Panc1 (cell line): ENCODE measurements around the gene NEUROD4. TPM values are rescaled to one million over a fixed set of nuclear protein-coding genes. Genes with fewer than 3 reads are reported as not detected.

Experiments used
- ATAC-seq: fragments of 200-7000 bp; cut with Tn5 transposase; 2 replicates; pipeline ENCODE4 v1.9.1; 2020; ENCODE audit warnings: mild to moderate bottlenecking, moderate library complexity
- BruUV-seq: library from RNA; stranded (reverse); fragments of 400-500 nt; replicated peaks from 2 replicates; lab custom pipeline; 2021; lab: Mats Ljungman, UMichigan
- CTCF ChIA-PET: fragments of 300-600 bp; sonication (Branson Sonifier 250); formaldehyde crosslinking; loops from one replicate; lab custom pipeline; 2022; ENCODE audit warnings: antibody characterized with exemption; lab: Charles Lee
- POLR2A ChIA-PET: fragments of 300-600 bp; sonication (Branson Sonifier 250); formaldehyde crosslinking; loops from one replicate; lab custom pipeline; 2022; ENCODE audit warnings: antibody characterized with exemption; lab: Charles Lee
- DNase-seq: peaks from one replicate; pipeline ENCODE4 v3.0.0-alpha.2; 2010; ENCODE audit warnings: low read depth, low spot score
- H3K27ac ChIP-seq: 2 replicates; pipeline ENCODE4 v1.5.1; 2011; ENCODE audit warnings: mild to moderate bottlenecking, low read length, inconsistent platforms
- H3K27me3 ChIP-seq: fragments of 200-500 bp; sonication (Bioruptor generic); 2 replicates; pipeline ENCODE4 v1.6.0; 2014; ENCODE audit warnings: low read length, inconsistent platforms; ENCODE audit not compliant: control insufficient read depth, insufficient read depth
- H3K36me3 ChIP-seq: fragments of 200-500 bp; sonication (Bioruptor generic); 2 replicates; pipeline ENCODE4 v1.5.1; 2014; ENCODE audit warnings: inconsistent platforms, mild to moderate bottlenecking, low read length, moderate library complexity; ENCODE audit not compliant: control insufficient read depth, insufficient read depth
- H3K4me1 ChIP-seq: 2 replicates; pipeline ENCODE4 v1.5.1; 2011; ENCODE audit warnings: inconsistent platforms, mild to moderate bottlenecking, low read length, moderate library complexity; ENCODE audit not compliant: control insufficient read depth, insufficient read depth
- H3K4me3 ChIP-seq, 2 experiments: 2 replicates each; pipeline ENCODE4 v1.5.1; 2011 to 2012; ENCODE audit warnings: low read depth in 2 of 2, low read length in 2 of 2, mild to moderate bottlenecking in 2 of 2, inconsistent platforms in 1 of 2, moderate library complexity in 1 of 2
- H3K9me3 ChIP-seq: fragments of 200-500 bp; sonication (Bioruptor generic); 2 replicates; pipeline ENCODE4 v1.5.1; 2014; ENCODE audit warnings: low read depth, mild to moderate bottlenecking, inconsistent platforms, low read length, moderate library complexity; ENCODE audit not compliant: control insufficient read depth, insufficient read depth
- POLR2AphosphoS5 ChIP-seq: IDR thresholded peaks from 2 replicates; pipeline ENCODE4 v1.6.1; 2012; ENCODE audit warnings: mild to moderate bottlenecking, low read depth, low read length, moderate library complexity
- SIN3A ChIP-seq: IDR thresholded peaks from 2 replicates; pipeline ENCODE4 v1.6.1; 2012; ENCODE audit warnings: low read depth, mild to moderate bottlenecking, low read length, moderate library complexity, borderline replicate concordance; ENCODE audit not compliant: insufficient read depth
- TCF7L2 ChIP-seq: IDR thresholded peaks from 2 replicates; pipeline ENCODE4 v1.6.1; 2011; ENCODE audit warnings: mild to moderate bottlenecking, low read depth, low read length, inconsistent platforms
- in situ Hi-C: cut with HindIII; loops from 2 replicates; pipeline ENCODE4 v1.10.0; 2016; ENCODE audit warnings: low sequenced_read_pairs, low pct_unique_long_range_greater_than_20kb
- intact Hi-C: fragments of 100-400 bp; cut with micrococcal nuclease; formaldehyde crosslinking; loops from one replicate; pipeline ENCODE4 v1.10.0; 2022; ENCODE audit not compliant: unreplicated experiment
- total RNA-seq: library from RNA; stranded (reverse); gene quantifications from one replicate; pipeline ENCODE4 v1.2.1, GENCODE V29; 2021; ENCODE audit not compliant: unreplicated experiment
- TF ChIP-seq, protein P1 (sequence below): fragments of 450-650 bp; IDR thresholded peaks from 2 replicates; pipeline ENCODE4 v1.5.1; 2017; ENCODE audit warnings: mild to moderate bottlenecking
- TF ChIP-seq, protein P2 (sequence below), 2 experiments: IDR thresholded peaks; 2 replicates each; pipeline ENCODE4 v1.6.1; 2011 to 2012; ENCODE audit warnings: low read depth in 2 of 2, control low read depth in 1 of 2, low read length in 1 of 2, mild to moderate bottlenecking in 1 of 2, moderate library complexity in 1 of 2; ENCODE audit not compliant: insufficient read depth in 1 of 2

The NEUROD4 gene
- total RNA-seq, 1 experiment from 2014 or later: not detected

DNA sequence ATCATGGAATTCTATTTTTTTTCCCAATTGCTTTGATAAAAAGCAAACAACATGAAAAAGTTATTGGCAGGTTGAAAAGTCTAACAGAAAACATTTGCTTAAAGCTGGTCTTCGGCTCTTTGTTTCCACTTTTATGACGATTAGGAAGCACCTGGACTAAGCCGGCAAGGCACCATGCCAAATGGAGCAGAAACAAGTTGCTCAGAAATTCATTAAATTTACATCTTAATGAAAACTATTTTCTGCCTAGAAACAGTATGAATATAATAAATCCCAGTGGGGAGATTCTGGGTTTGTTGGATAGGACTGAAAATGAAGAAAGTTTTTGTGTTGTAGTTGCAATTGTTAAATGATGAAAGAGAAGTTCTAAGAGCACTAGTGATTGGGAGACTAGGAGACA lies 55.0 kb downstream of the NEUROD4 start:
- CTCF ChIA-PET: interaction anchor here (1.5 kb wide), 1 partner anchor 82 kb away, joined by 9 read pairs; no protein-coding TSS in a partner anchor
- H3K36me3 ChIP-seq: no peaks in the 10 kb centered on the region
- TF ChIP-seq SIN3A: no peak
- TF ChIP-seq, protein P1, sequence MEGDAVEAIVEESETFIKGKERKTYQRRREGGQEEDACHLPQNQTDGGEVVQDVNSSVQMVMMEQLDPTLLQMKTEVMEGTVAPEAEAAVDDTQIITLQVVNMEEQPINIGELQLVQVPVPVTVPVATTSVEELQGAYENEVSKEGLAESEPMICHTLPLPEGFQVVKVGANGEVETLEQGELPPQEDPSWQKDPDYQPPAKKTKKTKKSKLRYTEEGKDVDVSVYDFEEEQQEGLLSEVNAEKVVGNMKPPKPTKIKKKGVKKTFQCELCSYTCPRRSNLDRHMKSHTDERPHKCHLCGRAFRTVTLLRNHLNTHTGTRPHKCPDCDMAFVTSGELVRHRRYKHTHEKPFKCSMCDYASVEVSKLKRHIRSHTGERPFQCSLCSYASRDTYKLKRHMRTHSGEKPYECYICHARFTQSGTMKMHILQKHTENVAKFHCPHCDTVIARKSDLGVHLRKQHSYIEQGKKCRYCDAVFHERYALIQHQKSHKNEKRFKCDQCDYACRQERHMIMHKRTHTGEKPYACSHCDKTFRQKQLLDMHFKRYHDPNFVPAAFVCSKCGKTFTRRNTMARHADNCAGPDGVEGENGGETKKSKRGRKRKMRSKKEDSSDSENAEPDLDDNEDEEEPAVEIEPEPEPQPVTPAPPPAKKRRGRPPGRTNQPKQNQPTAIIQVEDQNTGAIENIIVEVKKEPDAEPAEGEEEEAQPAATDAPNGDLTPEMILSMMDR: no peak
- TF ChIP-seq, protein P2, sequence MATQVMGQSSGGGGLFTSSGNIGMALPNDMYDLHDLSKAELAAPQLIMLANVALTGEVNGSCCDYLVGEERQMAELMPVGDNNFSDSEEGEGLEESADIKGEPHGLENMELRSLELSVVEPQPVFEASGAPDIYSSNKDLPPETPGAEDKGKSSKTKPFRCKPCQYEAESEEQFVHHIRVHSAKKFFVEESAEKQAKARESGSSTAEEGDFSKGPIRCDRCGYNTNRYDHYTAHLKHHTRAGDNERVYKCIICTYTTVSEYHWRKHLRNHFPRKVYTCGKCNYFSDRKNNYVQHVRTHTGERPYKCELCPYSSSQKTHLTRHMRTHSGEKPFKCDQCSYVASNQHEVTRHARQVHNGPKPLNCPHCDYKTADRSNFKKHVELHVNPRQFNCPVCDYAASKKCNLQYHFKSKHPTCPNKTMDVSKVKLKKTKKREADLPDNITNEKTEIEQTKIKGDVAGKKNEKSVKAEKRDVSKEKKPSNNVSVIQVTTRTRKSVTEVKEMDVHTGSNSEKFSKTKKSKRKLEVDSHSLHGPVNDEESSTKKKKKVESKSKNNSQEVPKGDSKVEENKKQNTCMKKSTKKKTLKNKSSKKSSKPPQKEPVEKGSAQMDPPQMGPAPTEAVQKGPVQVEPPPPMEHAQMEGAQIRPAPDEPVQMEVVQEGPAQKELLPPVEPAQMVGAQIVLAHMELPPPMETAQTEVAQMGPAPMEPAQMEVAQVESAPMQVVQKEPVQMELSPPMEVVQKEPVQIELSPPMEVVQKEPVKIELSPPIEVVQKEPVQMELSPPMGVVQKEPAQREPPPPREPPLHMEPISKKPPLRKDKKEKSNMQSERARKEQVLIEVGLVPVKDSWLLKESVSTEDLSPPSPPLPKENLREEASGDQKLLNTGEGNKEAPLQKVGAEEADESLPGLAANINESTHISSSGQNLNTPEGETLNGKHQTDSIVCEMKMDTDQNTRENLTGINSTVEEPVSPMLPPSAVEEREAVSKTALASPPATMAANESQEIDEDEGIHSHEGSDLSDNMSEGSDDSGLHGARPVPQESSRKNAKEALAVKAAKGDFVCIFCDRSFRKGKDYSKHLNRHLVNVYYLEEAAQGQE (IDR thresholded peaks at IDR 0.05; ENCODE audit: insufficient read depth in 1 of 2, low read depth in 2 of 2, low read length in 1 of 2): no peak
- TF ChIP-seq TCF7L2: no peak
- TF ChIP-seq POLR2AphosphoS5: no peak
- ATAC-seq: no peak
- DNase-seq: no peak
- intact Hi-C loops: loop anchor here (10.0 kb wide), 1 partner anchor 220 kb away; the partner anchor contains the start of gene MUCL1
- POLR2A ChIA-PET: no interaction called here
- in situ Hi-C loops: no loop called here
- no peaks in the 10 kb centered on the region for H3K9me3 ChIP-seq
- no peak overlapping the region for H3K4me3 ChIP-seq
- BruUV-seq: no TSS peak
- H3K4me1 ChIP-seq: no peaks in the 10 kb centered on the region
- 0 out of 2 replicates have a peak, but pooled peaks cover 3% of the 10 kb centered on the region for H3K27me3 ChIP-seq
- no peak overlapping the region for H3K27ac ChIP-seq

Other genes with a start within 250 kb of the NEUROD4 start
- not detected for gene MUCL1, start 165.5 kb upstream of the NEUROD4 start, total RNA-seq
- 0.51 TPM for gene TESPA1, start 35.2 kb upstream of the NEUROD4 start, total RNA-seq
- gene OR9K2, start 106.4 kb downstream of the NEUROD4 start, total RNA-seq: not detected
- not detected for gene OR10A7, start 201.1 kb downstream of the NEUROD4 start, total RNA-seq
- not detected for gene OR6C74, start 224.6 kb downstream of the NEUROD4 start, total RNA-seq